Measurements from ENCODE around the gene ANKRD1. TPM values are rescaled to one million over a fixed set of nuclear protein-coding genes. Genes with fewer than 3 reads are reported as not detected.
"Not testable (repeated sequence)": the region's sequence is repeated elsewhere in the genome, so short reads cannot be mapped to it uniquely, and the experiment has no call there.

The ANKRD1 gene
- not detected for total RNA-seq

DNA sequence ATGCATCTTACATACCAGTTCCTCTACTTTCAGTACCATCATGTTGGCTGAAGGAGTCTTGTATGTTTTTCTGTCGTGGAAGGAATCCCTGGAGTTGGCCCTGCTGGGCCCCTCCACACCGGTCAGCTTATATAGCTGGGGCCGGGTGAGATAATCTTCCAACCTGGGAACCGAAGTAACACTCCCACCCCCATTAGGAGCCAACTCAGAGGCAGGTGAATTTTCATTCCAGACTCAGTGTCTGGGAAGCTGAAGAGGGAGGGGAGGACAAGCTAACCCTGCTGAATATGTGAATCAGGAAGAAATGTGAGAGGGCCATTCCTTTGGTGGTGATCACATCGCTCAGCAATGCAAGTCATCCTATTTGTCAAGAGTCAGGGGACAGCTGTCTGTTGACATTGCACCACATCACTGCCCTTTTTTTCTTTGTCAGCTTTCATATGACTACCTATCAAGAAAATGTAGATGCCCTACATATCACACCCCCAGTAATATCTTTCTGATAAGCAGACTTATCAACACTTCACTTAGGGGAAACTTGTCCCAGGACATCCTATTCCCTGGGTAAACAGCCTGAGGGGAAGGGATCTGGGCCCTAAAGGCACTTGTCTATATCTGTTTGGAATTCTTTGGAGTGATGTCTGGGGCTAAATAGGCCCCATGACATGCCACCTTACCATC lies at the start of gene ANKRD1:
TSS of gene ANKRD1 (minus strand) at position 102 of the 681 bp plus-strand sequence. CDS start at position 42, 60 bp downstream.
- DNase-seq: no peak

DNA sequence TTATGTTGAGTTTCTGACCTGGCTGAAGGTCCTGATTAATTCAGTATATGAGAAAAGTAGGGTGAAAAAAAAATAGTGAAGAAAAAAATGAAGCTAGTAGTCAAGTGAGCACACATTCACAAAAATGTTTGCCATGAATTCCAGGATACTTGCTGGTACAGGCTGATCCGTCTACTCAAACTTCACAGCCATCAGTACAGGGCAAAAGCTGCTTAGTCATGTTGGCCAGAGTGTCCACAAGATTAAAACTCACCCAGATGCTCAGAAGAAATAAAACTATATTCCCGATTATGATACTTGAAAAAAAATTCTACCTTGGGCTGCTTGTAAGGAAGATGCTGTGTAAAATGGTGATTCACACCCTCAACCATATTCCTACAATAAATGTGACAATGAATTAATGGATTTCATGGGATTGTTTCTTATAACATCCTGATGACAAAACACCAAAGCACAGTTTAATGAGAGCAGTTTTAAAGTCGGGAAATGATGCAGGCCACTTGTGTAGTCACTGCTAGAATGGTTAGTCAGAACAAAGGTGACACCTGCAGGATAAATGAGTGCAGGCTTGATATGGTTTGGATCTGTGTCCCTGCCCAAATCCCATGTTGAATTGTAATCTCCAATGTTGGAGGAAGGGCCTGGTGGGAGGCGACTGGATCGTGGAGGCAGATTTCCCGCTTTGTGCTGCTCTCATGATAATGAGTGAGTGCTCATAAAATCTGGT lies 49.2 kb upstream of the ANKRD1 start:
- no peak for DNase-seq

DNA sequence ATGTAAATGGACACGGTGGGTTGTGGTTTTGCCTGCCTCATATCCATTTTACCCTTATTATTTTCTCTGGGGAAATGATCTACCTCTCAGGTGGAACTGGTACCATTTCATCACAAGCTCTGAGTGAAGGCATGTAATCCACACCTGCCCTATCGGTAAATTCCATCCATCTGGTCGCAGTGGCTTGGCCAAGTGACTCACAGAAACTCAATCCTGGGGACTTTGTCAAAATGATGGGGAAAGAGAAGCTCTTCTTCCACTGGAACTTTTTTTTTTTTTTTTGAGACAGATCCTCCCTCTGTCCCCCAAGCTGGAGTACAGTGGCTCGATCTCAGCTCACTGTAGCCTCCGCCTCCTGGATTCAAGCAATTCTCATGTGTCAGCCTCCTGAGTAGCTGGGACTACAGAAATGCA lies 48.2 kb upstream of the ANKRD1 start:
- DNase-seq: no peak

DNA sequence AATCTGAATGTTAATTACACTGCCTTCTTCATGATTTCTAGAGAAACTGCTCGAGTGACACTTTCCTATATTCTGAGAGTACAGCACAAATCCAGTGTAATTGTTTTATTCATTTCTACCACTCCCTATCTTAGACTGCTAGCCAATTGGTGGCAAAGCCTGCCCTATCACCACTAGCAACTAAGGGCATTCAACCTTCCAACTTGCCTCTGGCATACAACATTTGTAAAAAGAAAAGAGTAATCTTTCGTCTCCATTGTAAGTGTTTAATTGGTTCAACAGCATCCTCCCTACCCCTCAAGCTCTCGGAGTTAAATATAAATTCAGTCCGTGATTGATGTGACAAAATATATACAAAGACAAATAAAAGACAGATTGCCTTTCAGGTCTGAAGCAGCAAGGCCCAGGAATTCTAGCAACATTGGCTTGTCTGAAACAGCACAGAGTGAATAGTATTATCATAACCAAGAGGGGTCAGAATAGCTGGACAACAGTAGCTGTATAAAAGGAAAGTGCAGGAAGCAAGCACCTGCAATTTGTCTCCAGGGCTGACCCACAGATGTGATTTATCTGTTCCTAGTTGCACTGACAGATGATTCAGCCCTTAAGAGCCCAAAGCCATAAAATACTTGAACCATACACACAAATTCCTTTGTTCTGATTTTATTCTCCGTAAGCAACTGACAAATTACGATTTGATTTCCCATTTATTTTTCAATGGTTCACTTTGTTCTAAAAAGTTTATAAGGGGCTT lies 47.6 kb upstream of the ANKRD1 start:
- DNase-seq: no peak

DNA sequence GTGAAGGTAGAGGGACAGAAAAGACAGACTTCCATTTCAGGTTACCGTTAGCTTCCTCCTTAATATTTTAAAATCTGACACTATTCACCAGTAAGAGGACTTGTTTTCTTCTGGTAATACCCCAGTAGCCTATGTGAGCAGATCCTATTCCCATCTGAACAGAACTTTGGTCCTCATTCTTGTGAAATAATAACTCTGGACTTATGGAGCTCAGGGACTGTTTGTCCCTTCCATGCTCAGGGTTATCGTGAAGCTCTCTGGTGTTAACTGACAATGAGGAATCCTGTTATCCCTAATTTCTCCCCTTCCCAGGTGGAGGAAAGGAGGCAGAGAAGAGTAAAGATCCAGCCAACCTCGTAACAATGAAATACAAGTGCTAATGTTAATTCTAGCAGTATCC lies 47.0 kb upstream of the ANKRD1 start:
- DNase-seq: no peak

DNA sequence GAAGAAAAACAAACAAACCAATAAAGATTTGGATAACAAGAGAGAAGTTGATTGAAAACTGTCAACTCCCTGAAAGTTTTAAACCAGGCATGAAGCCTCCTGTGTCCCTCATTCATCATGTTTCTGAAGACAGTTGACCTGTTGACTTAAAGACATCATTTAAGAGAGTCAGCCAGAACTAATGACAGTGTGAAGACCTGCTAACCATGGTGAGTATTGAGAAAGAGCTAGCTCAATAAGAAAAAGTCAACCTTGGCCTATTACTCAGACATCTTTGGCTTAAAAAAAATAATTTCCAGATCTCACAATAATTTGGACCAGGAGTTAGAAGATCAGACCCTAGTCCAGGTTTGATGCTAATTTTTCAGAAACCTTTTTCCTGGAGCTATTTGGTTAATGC lies 45.3 kb upstream of the ANKRD1 start:
- DNase-seq: no peak

DNA sequence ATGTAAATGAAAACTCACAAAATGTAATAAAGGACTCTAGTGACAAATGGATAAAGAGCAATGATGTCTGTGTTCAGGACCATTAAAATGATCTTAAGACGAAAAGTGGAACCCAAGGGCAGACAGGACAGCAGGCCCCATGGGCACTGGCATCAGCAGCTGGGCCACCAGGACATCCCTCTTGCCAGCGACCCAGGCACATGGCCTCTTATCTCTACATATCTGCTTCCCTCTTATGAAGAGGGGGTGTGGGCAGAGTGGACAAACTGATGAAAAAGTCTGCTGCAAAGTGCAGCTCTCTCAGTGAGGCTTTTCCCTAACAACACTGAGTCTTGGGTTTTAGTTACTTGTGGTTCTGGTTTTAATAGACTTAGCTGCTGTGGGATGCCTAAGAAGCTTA lies 44.8 kb upstream of the ANKRD1 start:
- no peak for DNase-seq

DNA sequence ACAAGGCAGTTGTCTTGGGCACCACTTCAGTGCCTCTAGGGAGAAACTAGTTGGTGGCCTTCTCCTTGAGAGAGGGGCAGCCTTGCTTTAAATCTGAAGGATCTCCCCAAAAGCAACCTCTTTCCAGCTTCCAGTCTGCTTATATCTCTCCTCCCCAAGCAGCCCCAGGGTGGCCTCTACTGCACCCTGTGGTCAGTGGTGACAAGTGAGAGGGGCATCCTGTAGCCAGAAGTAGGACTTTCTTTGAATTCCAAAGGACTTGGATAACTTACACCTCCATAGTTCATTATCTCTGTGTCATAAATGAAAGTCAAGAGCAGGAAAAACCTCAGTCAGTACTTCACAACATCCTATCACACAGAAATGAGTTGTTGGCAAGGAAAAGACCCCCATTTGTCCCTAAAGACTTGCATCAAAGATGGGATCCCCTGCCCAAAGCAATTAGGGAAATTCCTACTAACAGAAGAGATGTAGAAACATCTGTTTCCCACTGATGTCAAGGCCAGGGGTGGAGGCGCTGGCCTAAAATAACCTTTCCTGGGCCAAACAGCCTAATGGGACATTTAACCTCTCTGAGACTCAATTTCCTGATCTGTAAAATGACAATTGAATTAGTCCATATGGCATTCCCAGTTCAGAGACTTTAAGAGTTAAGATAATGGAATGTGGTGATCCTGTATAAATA lies 44.0 kb upstream of the ANKRD1 start:
- no peak for DNase-seq

DNA sequence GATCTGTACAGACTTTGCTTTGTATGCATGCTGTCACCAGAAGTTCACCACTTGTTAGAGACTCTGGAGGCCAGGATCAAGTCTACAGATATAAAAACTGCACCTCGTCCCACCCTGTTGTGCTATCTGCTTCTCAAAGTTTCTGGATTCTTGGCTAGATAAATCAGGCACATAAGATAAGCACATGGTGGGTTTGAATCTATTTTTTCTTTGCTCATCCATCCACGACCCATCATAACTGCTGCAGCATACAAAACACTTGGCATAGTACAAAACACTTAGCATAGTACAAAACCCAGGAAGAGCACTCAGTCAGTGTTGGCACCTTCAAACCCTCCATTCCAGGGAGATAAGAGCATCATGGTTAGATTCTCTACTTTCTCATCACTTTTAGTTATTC lies 42.4 kb upstream of the ANKRD1 start:
- DNase-seq: no peak

DNA sequence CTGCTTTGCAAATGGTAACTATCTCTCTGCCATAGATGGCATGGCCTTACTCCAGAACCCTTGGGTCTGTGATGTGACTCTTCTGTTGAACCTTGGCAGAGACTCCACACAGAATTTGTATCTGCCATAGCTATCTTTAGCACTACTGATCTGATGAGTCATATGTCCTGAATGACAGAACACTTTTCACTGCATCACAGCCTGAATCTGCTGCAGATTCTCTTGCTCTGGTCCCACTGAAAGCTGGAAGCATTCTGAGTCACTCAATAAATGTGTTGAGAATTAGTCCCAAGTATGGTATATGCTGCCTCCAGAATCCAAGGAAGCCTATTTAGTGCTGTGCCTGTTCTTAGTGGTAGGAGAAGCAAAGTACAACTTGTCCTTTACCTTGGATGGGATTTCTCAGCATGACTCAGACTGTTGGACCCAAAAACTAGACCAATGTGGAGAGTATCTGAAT lies 39.5 kb upstream of the ANKRD1 start:
- DNase-seq: no peak

DNA sequence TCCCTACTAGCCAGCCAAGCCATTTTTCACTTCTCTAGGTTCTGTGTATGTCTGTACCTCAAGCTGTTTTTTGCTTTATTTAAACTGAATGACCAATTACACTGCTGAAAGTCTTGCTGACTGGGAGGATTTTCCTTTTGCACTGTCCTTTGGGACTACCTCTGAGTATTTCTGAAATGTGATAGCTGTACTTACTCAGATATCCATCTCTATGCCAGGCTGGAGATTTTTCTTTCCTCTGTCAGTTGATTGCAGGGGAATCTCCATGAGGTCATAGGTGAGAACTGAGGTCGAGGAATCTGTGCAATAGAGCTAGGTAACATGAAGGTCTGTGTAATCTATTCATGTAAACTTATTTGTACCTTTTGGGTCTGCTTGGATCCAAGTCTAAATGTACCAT lies 38.9 kb upstream of the ANKRD1 start:
- DNase-seq: no peak

DNA sequence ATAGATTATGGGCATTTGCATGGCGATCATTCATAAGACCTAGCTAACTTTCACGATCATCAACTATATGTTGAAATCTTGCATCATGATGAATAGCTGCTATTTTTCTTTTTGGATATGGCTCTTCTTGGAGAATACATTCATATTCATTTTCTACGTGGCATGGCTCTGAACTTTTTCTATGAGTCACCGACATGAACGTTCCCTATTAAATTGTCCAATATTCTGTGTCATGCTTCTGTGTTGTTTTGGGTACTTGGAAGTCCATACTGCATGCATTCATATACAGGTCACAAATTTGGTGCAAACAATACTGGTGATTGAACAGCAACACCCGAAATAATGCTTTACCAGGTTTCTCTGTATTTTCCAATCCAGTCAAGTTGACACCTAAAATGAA lies 37.9 kb upstream of the ANKRD1 start:
- DNase-seq: no peak

DNA sequence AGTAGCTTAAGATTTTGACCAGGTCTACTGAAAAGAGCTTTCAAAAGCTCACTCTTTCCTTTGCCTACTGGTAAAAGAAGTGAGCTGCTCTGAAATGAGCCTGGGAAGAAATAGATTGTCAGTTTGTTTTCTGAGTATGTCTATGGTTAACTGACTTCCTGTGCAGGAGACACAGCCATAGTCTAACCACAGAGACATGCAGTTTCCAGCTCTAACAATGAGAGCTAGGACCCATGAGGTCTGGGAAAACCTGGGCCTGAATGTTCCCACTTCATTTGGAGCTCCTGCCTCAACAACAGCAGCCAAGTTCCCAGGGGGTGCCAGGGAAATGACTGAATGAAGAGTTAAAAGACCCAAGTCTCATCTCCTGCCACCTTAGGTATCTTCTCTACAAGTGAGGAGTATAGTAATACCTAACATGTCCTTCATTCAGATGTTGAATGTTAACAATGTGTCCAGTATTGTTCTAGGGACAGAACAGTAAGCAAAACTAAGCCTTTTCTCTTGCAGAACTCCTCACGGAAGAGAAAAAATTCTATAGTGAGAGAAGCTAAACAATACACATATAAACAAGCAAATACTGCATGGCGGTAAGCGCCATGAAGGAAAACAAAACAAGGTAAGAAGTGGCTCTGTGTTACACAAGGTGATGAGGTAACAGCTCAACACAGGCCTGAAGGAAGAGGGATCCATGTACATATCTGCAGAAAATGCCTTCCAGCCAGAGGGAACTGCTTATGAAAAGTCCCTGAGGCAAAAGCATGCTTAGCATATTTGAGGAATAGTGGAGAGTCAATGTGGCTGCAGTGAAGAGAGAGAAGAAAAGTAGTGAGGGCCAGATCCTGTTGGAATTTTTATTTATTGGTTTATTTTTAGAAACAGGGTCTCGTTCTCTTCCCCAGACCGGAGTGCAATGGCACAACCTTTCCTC lies 26.4 kb upstream of the ANKRD1 start:
- DNase-seq: no peak

DNA sequence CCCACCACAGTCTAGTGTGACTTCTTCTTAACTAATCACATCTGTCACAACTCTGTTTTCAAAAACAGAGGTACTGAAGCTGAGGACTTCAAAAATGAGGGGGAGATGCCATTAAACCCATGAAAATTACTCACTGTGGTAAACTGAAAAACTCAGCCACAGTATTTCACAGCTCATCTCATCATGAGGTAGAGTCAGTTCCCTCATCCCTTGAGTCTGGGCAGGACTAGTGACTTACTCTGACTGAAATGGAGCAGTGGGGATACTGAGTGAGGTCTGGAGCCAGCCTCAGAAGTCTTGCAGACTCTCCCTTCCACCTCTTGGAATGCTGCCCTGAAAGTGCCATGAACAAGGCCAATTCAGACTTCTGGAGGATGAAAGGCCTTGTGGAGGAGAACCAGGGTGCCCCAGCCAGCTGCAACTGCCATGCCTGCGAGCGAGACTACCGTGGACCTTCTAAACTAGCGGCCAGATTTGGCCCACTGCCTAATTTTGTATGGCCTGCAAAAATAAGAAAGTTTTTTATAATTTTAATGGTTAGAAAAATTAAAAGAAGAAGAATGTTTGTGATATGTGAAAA lies 24.7 kb upstream of the ANKRD1 start:
- DNase-seq: no peak

DNA sequence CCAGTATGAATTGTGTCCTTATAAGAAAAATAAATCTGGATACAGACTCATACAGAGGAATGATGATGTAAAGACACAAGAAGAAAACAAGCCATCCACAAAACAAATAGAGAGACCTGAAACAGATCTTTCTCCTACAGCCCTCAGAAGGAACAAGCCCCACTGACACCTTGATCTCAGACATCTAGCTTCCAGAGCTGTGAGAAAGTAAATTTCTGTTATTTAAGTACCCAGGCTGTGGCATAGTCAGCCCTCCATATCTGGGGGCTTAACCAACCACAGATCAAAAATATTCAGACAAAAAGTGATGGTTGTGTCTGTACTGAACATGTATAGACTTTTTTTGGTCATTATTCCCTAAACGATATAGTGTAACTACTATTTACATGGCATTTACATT lies 23.9 kb upstream of the ANKRD1 start:
- no peak for DNase-seq

DNA sequence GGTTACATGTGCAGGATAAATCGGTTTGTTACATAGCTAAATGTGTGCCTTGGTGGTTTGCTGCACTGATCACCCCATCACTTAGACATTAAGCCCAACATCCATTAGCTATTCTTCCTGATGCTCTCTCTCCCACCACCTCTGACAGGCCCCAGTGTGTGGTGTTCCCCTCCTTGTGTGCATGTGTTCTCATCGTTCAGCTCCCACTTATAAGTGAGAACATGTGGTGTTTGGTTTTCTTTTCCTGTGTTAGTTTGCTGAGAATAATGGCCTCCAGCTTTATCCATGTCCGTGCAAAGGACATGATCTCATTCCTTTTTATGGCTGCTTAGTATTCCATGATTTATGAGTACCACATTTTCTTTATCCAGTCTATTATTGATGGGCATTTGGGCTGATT lies 22.1 kb upstream of the ANKRD1 start:
- not testable (repeated sequence) for DNase-seq

DNA sequence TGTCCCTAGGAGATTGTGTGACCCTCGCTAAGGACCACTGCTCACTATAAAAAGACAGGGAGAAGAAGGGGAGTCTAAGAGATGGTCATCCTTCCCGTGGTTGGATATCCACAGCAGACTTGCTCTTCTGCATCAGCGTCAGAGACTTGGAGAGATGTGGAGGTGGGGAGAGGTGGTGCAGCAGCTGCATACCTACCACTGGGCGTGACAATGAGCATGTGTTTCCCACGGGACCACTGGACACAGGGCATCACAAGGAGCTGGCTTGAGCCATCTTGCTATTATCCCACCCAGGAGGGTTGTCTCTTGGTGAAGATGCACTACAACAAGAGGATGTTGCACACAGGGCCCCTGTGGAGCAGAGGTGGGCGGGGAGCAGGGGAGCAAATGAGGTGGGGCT lies 18.8 kb upstream of the ANKRD1 start:
- no peak for DNase-seq

DNA sequence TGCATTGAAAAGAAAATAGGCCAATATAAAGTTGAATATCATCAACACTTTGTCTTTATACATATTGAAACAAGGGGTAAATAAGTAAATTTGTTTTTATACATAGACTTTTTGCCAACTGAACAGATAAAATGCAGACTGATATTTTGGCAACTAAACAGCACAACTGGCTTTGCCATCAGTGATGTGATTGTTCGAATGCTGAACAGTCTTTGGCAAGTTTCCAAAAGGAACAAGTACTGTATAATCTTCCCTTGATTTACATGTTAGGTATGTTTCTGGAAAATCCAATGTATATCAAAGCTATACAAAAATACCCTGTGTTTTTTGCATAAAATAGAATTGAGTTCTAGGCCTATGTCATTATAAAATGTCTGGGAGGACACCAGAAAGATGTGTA lies 18.2 kb upstream of the ANKRD1 start:
- no peak for DNase-seq

DNA sequence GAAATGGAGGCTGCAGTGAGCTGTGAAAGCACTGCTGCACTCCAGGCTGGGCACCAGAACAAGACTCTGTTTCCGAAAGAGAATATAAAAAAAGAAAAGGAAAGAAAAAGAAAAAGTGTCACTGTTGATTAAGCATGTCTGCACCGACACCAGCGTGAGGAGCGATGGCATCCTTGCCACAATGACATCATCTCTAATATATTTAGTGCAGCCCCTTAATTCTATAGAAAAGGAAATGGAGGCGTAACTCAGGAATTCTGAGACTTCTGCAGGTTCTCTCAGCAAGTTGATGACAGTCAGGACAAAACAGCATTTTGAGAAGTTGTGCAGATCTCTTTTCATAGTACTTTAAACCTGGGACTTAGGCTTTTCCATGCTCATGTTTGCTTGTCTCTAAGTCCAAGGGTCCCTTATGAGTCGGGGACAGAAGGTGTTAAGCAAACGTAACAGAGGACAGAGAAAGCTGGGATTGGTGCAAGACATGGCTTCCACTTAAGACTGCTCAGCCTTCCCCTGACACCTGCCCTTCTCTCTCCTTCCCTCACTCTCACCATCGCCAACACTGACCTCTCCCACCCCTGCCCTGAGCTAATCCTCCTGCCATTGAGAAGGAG lies 16.9 kb upstream of the ANKRD1 start:
- DNase-seq: no peak

DNA sequence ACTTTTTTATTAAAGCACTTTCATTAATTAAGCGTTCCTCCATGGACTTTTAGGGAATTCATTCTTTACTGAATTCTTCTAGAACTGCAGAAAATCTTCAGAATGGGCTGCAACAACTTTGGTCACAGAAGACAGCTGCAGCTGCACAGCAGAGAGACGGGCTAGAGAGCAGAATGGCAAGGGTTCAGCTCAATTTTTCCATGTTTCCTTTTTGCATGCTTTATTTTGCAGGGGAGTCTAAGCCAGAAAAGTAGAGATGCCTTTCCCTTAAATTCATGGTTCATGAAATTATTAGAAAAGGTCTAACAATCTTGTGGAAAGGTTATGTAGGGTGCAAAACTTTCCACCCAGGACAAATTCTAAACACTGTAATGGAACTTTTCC lies 15.4 kb upstream of the ANKRD1 start:
- DNase-seq: no peak

DNA sequence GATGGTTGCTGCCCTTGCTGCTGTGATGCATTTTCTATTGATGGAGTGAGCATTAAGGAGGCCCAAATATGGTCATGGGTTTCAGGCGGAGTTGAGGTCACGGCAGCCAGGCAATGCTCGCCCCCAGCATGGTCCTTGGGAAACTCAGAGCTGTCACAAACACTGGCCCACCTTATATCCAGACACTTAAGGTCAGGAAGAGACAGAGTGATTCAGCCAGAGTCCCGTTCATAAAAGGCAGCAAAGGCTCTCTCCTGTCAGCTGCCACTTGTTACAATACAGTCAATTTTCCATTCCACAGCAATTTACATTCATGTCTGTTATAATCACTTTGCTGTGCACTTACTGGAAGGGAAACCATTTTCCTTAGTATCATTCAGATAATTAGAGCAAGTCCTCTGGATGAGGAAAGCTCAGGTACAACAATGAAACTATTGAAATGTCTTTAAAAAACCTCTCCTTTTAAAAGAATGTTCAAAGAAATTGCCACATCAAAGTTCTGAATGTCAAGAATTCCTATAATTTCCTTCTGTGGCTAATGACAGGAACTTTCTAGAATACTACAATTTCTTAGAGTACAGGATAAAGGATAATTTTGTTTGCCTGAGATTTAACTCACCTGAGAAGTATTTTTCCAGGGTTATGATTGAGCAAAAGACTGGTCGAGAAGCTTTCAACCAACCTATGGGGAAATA lies 14.8 kb upstream of the ANKRD1 start:
- DNase-seq: no peak
